VCaP (cell line): ENCODE data around the gene OSBPL10.

Source experiments
- H3K27ac ChIP-seq: fragments of 450-650 bp; 2 replicates; pipeline ENCODE4 v1.5.1; 2017
- CTCF ChIP-seq: fragments of 450-650 bp; conservative IDR thresholded peaks from 2 replicates; pipeline ENCODE4 v1.5.1; 2017; ENCODE audit warnings: mild to moderate bottlenecking, moderate library complexity

The OSBPL10 gene

GRCh38 chr3:31908391-31909097 lies 72.5 kb downstream of the OSBPL10 start:
- peak; percentile 51 for TF ChIP-seq CTCF
- H3K27ac ChIP-seq: peak overlapping the region; percentile 53

GRCh38 chr3:31906182-31906581 lies 74.9 kb downstream of the OSBPL10 start:
- no peak overlapping the region for H3K27ac ChIP-seq
- TF ChIP-seq CTCF: no peak

- H3K27ac ChIP-seq: no peak overlapping the region
- TF ChIP-seq CTCF: no peak
Measured at GRCh38 chr3:31903686-31904431, 77.2 kb downstream of the OSBPL10 start.

- no peak for TF ChIP-seq CTCF
- H3K27ac ChIP-seq: no peak overlapping the region
Measured at GRCh38 chr3:31900583-31900982, 80.5 kb downstream of the OSBPL10 start.

- H3K27ac ChIP-seq: no peak overlapping the region
- no peak for TF ChIP-seq CTCF
Measured at GRCh38 chr3:31896648-31897433, 84.2 kb downstream of the OSBPL10 start.

GRCh38 chr3:31896026-31896425 lies 85.0 kb downstream of the OSBPL10 start:
- no peak overlapping the region for H3K27ac ChIP-seq

More at GRCh38 chr3:31896026-31896425, 85.0 kb downstream of the OSBPL10 start:
- TF ChIP-seq CTCF: no peak
